Endothelial cell of umbilical vein (primary cell): ENCODE data around the gene OR52K2. TPM values are rescaled to one million over a fixed set of nuclear protein-coding genes. Genes with fewer than 3 reads are reported as not detected.

Experiments used
- BruUV-seq: library from RNA; stranded (reverse); fragments of 400-500 nt; replicated peaks from 2 replicates; lab custom pipeline; 2021; lab: Mats Ljungman, UMichigan
- CTCF ChIA-PET: fragments of 300-600, 350-600 bp; sonication (Branson Sonifier 250); formaldehyde crosslinking; loops from one replicate; lab custom pipeline; 2021; ENCODE audit warnings: antibody characterized with exemption, inconsistent platforms; lab: Charles Lee
- POLR2A ChIA-PET: fragments of 300-600, 350-600 bp; sonication (Branson Sonifier 250); formaldehyde crosslinking; loops from one replicate; lab custom pipeline; 2021; ENCODE audit warnings: antibody characterized with exemption, inconsistent platforms; lab: Charles Lee
- DNase-seq: peaks from one replicate; pipeline ENCODE4 v3.0.0-alpha.2; 2011; ENCODE audit warnings: low read depth, low spot score
- FAIRE-seq: peaks from 2 replicates; lab custom pipeline; 2011; peaks lifted over from hg19 to GRCh38; lab: Jason Lieb, UNC
- H2AFZ ChIP-seq: 2 replicates; pipeline ENCODE4 v1.6.0; 2012; ENCODE audit warnings: low read depth, low read length, control low read depth, inconsistent platforms
- H3K27ac ChIP-seq: 2 replicates; pipeline ENCODE4 v1.5.1; 2011; ENCODE audit warnings: low read depth, mild to moderate bottlenecking, control low read depth, low read length, moderate library complexity; ENCODE audit not compliant: insufficient read depth
- H3K27me3 ChIP-seq, 2 experiments: 2 replicates each; pipeline versions ENCODE4 v1.6.0 to v1.6.1; 2011; ENCODE audit warnings: low read length in 2 of 2, mixed read lengths in 1 of 2; ENCODE audit not compliant: control insufficient read depth in 2 of 2, insufficient read depth in 2 of 2
- H3K36me3 ChIP-seq, 2 experiments: 2 replicates in 1 of 2; 3 replicates in 1 of 2; pipeline ENCODE4 v1.5.1; 2011; ENCODE audit warnings: low read length in 2 of 2, mild to moderate bottlenecking in 1 of 2, moderate library complexity in 1 of 2; ENCODE audit not compliant: control insufficient read depth in 2 of 2, insufficient read depth in 2 of 2; ENCODE audit errors: extremely low read depth in 1 of 2
- H3K4me1 ChIP-seq: 3 replicates; pipeline ENCODE4 v1.5.1; 2011; ENCODE audit warnings: mild to moderate bottlenecking, low read length; ENCODE audit not compliant: control insufficient read depth, insufficient read depth; ENCODE audit errors: extremely low read depth
- H3K4me2 ChIP-seq: 2 replicates; pipeline ENCODE4 v1.6.1; 2011; ENCODE audit warnings: low read length, control low read depth, mixed read lengths; ENCODE audit not compliant: insufficient read depth
- H3K4me3 ChIP-seq, 3 experiments: fragments of 200-600 bp in 1 of 3; sonication (generic), shearing (Covaris generic) in 1 of 3; replicated peaks in 1 of 3; 2 replicates each; pipeline ENCODE4 v1.5.1; 2011 to 2016; ENCODE audit warnings: control low read depth in 3 of 3, low read length in 3 of 3, mild to moderate bottlenecking in 2 of 3, inconsistent platforms in 1 of 3, low read depth in 1 of 3, moderate library complexity in 1 of 3; ENCODE audit not compliant: insufficient read depth in 1 of 3
- H3K79me2 ChIP-seq: 2 replicates; pipeline ENCODE4 v1.6.0; 2012; ENCODE audit warnings: low read length, inconsistent platforms; ENCODE audit not compliant: control insufficient read depth, insufficient read depth
- H3K9ac ChIP-seq: replicated peaks from 2 replicates; pipeline ENCODE3; 2011; ENCODE audit warnings: low read length, control low read depth; ENCODE audit not compliant: insufficient read depth; ENCODE audit errors: extremely low read depth
- H3K9me1 ChIP-seq: replicated peaks from 3 replicates; pipeline ENCODE4 v1.6.0; 2011; ENCODE audit warnings: mild to moderate bottlenecking, low read length; ENCODE audit not compliant: control insufficient read depth, insufficient read depth; ENCODE audit errors: extremely low read depth
- H3K9me3 ChIP-seq: replicated peaks from 2 replicates; pipeline ENCODE4 v1.5.1; 2012; ENCODE audit warnings: low read length, inconsistent platforms; ENCODE audit not compliant: control insufficient read depth, insufficient read depth
- H4K20me1 ChIP-seq: replicated peaks from 2 replicates; pipeline ENCODE3; 2011; ENCODE audit warnings: mild to moderate bottlenecking, low read length; ENCODE audit not compliant: control insufficient read depth, insufficient read depth; ENCODE audit errors: extremely low read depth
- EZH2 ChIP-seq: IDR thresholded peaks from 2 replicates; pipeline ENCODE4 v1.6.1; 2012; ENCODE audit warnings: borderline replicate concordance, low read depth, mild to moderate bottlenecking, moderate library complexity, low read length, inconsistent platforms; ENCODE audit not compliant: severe bottlenecking
- FOS ChIP-seq: IDR thresholded peaks from 2 replicates; pipeline ENCODE4 v1.6.1; 2011; ENCODE audit warnings: mild to moderate bottlenecking, low read length, moderate library complexity, borderline replicate concordance; ENCODE audit not compliant: insufficient read depth
- GATA2 ChIP-seq: IDR thresholded peaks from 2 replicates; pipeline ENCODE4 v1.7.0; 2011; ENCODE audit warnings: low read depth, mild to moderate bottlenecking, moderate library complexity, mixed read lengths, low read length; ENCODE audit not compliant: insufficient read length, insufficient read depth
- JUN ChIP-seq: IDR thresholded peaks from 2 replicates; pipeline ENCODE4 v1.6.1; 2011; ENCODE audit warnings: borderline replicate concordance, low read depth; ENCODE audit not compliant: insufficient read length, insufficient read depth
- MYC ChIP-seq: IDR thresholded peaks from one replicate; pipeline ENCODE4 v1.6.1; 2011; ENCODE audit warnings: mild to moderate bottlenecking, low read depth, low read length
- POLR2A ChIP-seq: IDR thresholded peaks from 2 replicates; pipeline ENCODE4 v1.6.1; 2012; ENCODE audit warnings: low read depth, mild to moderate bottlenecking, control low read depth, low read length
- POLR2AphosphoS5 ChIP-seq: IDR thresholded peaks from 2 replicates; pipeline ENCODE4 v1.6.1; 2012; ENCODE audit warnings: low read depth, mild to moderate bottlenecking, control low read depth, low read length, moderate library complexity; ENCODE audit not compliant: insufficient read depth
- dilution Hi-C: fragments of 300-500 bp; cut with MboI; formaldehyde crosslinking; loops from one replicate; pipeline ENCODE4 v1.15.0; 2019; ENCODE audit warnings: low sequenced_read_pairs; ENCODE audit not compliant: extremely low pct_ligation_motif_present
- intact Hi-C: fragments of 100-400 bp; cut with micrococcal nuclease; formaldehyde crosslinking; loops from one replicate; pipeline ENCODE4 v1.10.0; 2022
- polyA plus RNA-seq, 4 experiments: library from polyadenylated mRNA; depleted of rRNA in 3 of 4; stranded (reverse) in 3 of 4; unstranded in 1 of 4; fragments of >200 nt; gene quantifications; 2 replicates each; pipeline versions ENCODE4 v1.2.1 to v1.2.3, GENCODE V29; 2011 to 2012; ENCODE audit warnings: missing spikeins in 1 of 4
- total RNA-seq: library from RNA; stranded (reverse); gene quantifications from 2 replicates; pipeline ENCODE4 v1.2.3, GENCODE V29; 2021
- TF ChIP-seq, protein P1 (sequence below), 2 donors: IDR thresholded peaks; 1 replicate in 1 of 2; 2 replicates in 1 of 2; pipeline ENCODE4 v1.5.1; 2011; ENCODE audit warnings: low read length in 2 of 2, mild to moderate bottlenecking in 2 of 2, moderate library complexity in 2 of 2, control low read depth in 1 of 2, inconsistent platforms in 1 of 2, low read depth in 1 of 2; ENCODE audit not compliant: insufficient read depth in 1 of 2; ENCODE audit errors: extremely low read depth in 1 of 2
- TF ChIP-seq, protein P2 (sequence below): IDR thresholded peaks from 2 replicates; pipeline ENCODE4 v1.6.1; 2011; ENCODE audit not compliant: insufficient read depth, insufficient read length

Gene OR52K2
- total and polyA plus RNA-seq, 2 donors (not counting 3 experiments of a cell fraction or from before 2014, with no cell fraction given): not detected

DNA sequence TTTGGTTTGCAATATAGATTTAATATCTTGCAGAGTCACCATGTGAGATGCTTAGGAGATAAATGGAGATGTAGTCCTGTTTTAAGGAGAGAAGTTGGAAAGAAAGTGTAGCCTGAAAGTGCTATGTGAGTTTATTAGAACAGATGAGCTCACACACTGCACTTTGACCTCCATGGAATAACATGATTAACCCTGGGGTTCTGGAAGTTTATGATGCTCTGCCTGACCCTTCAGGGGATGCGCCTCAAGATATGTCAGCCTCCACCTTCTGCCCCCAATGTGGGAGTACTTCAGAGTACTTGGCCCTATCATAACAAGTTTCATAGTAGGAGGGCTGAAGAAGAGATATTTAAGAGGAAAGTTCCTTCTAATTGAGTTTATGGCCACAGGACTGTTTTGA lies 32.3 kb upstream of the OR52K2 start:
- intact Hi-C loops: no loop called here
- H3K27ac ChIP-seq: no peak overlapping the region
- no peak overlapping the region for H3K9ac ChIP-seq
- no TSS peak for BruUV-seq
- dilution Hi-C loops: no loop called here
- DNase-seq (no peak), FAIRE-seq (no peak)
- TF ChIP-seq, protein P1, sequence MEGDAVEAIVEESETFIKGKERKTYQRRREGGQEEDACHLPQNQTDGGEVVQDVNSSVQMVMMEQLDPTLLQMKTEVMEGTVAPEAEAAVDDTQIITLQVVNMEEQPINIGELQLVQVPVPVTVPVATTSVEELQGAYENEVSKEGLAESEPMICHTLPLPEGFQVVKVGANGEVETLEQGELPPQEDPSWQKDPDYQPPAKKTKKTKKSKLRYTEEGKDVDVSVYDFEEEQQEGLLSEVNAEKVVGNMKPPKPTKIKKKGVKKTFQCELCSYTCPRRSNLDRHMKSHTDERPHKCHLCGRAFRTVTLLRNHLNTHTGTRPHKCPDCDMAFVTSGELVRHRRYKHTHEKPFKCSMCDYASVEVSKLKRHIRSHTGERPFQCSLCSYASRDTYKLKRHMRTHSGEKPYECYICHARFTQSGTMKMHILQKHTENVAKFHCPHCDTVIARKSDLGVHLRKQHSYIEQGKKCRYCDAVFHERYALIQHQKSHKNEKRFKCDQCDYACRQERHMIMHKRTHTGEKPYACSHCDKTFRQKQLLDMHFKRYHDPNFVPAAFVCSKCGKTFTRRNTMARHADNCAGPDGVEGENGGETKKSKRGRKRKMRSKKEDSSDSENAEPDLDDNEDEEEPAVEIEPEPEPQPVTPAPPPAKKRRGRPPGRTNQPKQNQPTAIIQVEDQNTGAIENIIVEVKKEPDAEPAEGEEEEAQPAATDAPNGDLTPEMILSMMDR (IDR thresholded peaks at IDR 0.05; ENCODE audit: extremely low read depth in 1 of 2, insufficient read depth in 1 of 2, low read depth in 1 of 2, low read length in 2 of 2): no peak
- TF ChIP-seq EZH2: no peak
- TF ChIP-seq, protein P2, sequence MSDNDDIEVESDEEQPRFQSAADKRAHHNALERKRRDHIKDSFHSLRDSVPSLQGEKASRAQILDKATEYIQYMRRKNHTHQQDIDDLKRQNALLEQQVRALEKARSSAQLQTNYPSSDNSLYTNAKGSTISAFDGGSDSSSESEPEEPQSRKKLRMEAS: no peak
- TF ChIP-seq MYC: no peak
- no peaks in the 10 kb centered on the region for H3K36me3 ChIP-seq
- H3K4me3 ChIP-seq: no peak overlapping the region
- H3K9me3 ChIP-seq: no peaks in the 10 kb centered on the region
- H4K20me1 ChIP-seq: no peaks in the 10 kb centered on the region
- H3K9me1 ChIP-seq: no peaks in the 10 kb centered on the region
- POLR2A ChIA-PET: no interaction called here
- H3K4me1 ChIP-seq: no peaks in the 10 kb centered on the region
- H3K4me2 ChIP-seq: no peak overlapping the region
- H3K79me2 ChIP-seq: no peaks in the 10 kb centered on the region
- no peaks in the 10 kb centered on the region for H3K27me3 ChIP-seq
- CTCF ChIA-PET: no interaction called here
- no peak overlapping the region for H2AFZ ChIP-seq

DNA sequence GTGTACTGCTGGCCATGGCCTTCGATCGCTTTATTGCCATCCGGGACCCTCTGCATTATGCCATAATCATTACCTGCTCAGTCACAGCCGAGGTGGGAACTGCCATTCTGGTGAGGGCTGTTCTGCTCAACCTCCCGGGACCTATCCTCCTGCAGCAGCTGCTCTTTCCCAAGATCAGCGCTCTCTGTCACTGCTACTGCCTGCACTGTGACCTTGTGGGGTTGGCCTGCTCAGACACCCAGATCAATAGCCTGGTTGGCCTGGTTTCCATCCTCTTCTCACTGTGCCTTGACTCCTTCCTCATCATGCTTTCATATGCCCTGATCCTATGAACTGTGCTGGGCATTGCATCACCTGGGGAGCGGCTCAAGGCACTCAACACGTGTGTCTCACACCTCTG lies 30.7 kb upstream of the OR52K2 start:
- BruUV-seq: no TSS peak
- Histone ChIP-seq H4K20me1 (no peaks in the 10 kb centered on the region), H3K9me3 (no peaks in the 10 kb centered on the region), H3K4me3 (no peak overlapping the region), H3K4me1 (no peaks in the 10 kb centered on the region), H3K4me2 (no peak overlapping the region), H3K9ac (no peak overlapping the region), H3K27ac (no peak overlapping the region), H2AFZ (no peak overlapping the region), H3K9me1 (no peaks in the 10 kb centered on the region), H3K27me3 (no peaks in the 10 kb centered on the region), H3K79me2 (no peaks in the 10 kb centered on the region), H3K36me3 (no peaks in the 10 kb centered on the region)
- POLR2A ChIA-PET: no interaction called here
- TF ChIP-seq, protein P1 (IDR thresholded peaks at IDR 0.05; ENCODE audit: extremely low read depth in 1 of 2, insufficient read depth in 1 of 2, low read depth in 1 of 2, low read length in 2 of 2): no peak
- TF ChIP-seq EZH2 (no peak), GATA2 (no peak), JUN (no peak), POLR2A (no peak), MYC (no peak), POLR2AphosphoS5 (no peak), FOS (no peak)
- TF ChIP-seq, protein P2: no peak
- dilution Hi-C loops: no loop called here
- DNase-seq (no peak), FAIRE-seq (no peak)
- intact Hi-C loops: no loop called here
- CTCF ChIA-PET: no interaction called here
